GM18502 (cell line): ENCODE data around the gene PODNL1.

Experiments used
- ATAC-seq: cut with Tn5 transposase; IDR thresholded peaks from one replicate; pipeline ENCODE4 v1.9.1; 2021; ENCODE audit warnings: mild to moderate bottlenecking; ENCODE audit not compliant: unreplicated experiment, poor library complexity

The PODNL1 gene

DNA sequence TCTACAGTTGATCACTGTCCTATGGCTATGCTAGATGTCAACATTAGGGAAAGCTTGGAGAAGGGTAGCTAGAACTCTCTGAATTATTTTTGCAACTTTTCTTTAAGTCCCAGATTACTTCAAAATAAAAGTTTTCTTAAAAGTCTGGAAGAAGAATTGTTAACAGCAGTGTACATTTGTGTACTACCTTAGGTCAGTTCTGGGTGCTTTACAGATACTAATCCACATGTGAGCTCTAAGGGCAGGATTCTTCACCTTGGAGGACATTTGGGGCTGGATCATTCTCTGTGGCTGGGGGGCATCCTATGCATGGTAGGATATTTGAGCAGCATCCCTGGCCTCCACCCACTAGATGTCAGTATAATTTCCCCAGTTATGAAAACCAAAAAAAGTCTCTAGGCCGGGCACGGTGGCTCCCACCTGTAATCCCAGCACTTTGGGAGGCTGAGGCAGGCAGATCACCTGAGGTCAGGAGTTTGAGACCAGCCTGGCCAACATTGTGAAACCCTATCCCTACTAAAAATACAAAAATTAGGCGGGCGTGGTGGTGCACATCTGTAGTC lies 35.1 kb downstream of the PODNL1 start:
- ATAC-seq: no peak

DNA sequence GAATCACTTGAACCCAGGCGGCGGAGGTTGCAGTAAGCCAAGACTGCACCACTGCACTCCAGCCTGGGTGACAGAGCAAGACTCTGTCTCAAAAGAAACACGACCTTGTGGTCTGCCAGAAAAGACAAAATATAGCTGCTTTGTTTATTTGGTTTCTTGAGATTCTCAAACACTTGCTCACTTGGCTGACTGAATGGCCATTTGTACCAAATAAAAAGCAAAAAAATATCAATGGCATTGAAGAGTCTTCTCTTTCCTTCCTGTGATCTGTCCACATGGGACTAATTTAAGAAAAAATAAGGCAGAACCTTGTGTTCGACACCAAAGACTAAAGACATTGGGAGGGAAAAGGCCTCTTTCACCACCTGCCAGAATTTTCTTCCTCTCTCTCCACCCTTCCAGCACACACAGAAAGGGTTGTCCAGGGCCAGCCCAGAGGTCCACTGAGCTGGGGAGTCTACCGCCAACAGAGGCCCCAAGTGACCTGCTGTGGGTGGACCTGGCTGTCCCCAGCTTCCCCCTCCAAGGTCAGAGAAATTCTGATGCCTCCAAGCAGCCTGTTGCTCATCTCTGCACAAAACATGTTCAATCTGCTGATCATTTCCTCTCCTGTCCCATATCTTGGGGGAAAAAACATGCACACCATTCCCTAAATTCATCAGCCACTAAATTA lies 38.2 kb downstream of the PODNL1 start:
- no peak for ATAC-seq

- ATAC-seq: no peak
Measured at GRCh38 chr19:13899393-13899792, 38.8 kb downstream of the PODNL1 start.

DNA sequence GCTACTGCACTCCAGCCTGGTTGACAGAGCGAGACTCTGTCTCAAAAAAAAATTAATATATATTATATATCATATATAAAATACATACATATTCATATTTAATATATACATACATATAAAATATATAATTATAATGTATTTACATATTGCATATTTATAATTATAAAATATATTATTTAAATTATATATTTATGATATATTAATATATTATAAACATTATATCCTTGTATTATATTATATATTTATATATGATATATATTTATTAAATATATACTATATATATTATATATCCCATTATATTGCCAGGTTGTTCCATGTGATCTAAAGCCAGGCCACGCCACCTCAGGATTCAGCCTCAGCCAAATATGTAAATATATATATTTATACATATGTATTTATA lies 42.0 kb downstream of the PODNL1 start:
- no peak for ATAC-seq

GRCh38 chr19:13894552-13894951 lies 43.7 kb downstream of the PODNL1 start:
- no peak for ATAC-seq

DNA sequence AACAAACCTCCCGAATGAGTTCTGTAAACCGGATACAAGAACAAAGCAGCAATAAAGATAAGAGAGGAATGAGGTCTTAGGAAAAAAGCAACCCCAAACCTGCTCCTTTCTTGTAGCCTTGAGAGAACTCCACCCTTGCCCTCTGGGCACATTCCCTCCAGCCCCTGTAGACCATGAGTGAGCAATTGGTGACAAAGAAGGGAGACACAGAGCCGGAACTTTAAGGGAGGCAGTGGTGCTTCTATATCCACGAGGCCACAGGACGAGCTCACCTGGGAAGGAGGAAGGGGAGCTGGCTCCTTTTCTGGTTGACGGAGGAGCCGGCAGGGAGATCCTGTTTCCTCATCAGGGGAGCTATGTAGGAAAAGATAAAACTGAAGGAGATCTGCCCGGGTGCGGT lies 45.3 kb downstream of the PODNL1 start:
- no peak for ATAC-seq

GRCh38 chr19:13890136-13890535 lies 48.1 kb downstream of the PODNL1 start:
- ATAC-seq: no peak

DNA sequence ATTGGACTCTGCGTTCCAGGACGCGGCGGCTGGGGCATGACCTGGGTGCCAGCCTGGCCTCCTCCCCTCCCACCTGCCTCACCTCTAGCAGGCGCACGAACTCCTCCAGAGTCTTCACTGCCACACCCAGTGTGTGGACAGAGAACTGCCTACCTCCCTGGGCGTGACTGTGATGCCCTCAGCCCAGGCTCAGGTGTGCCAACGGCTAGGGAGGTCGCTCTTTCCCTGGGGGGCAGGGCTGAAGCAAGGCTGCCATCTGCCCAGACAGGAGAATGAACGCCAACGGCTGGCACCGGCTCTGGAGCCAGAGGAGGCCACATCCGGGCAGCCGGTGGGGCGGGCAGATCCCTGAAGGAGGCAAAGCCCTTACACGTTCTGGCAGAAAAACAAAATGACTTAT lies 49.9 kb downstream of the PODNL1 start:
- no peak for ATAC-seq

GRCh38 chr19:13887517-13887916 lies 50.7 kb downstream of the PODNL1 start:
- ATAC-seq: no peak

DNA sequence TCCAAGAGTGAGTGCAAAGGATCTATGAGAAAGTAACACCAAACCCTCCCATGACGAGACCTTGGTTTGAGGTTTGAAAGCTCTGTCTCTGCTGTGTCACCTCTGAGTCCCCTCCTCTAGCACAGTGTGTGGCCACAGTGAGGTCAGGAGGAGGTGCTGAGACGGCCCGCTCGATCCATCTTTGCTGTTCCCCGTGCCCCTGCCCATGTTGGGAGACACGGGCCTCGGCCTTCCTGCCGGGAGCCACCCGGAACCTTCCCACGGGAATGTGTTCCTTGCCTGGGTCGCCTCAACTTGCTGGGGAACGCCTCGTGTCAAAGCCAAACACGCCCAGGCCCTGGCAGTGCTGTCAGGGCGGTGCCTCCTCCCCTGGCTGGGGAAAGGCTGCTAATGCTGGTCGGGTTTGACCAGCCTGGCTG lies 51.2 kb downstream of the PODNL1 start:
- no peak for ATAC-seq

DNA sequence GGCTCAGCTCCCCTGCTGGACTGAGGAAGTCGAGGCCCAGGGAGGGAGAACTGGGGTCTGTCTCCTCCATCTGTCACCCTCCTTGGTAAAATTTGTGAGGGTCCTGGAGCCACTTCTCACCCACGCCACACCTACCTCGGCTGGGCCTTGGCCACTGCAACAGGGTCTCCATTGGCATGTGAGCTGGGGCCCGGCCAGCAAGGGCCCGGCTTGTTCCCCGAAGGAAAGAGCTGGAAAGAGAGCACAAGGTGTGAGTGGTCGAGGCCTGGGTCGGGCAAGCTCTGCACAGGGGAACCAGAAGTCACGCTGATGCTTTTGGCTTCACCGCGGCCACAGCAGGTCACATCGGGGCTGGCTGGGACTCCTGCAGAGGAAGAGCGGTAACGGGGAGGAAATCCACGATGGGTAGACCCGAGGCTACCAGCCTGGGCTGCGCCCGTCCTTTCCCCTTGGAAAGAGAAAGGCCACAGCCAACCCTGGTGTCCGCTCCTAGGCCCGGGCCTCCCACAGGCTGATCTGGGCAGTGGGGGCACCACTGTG lies 52.3 kb downstream of the PODNL1 start:
- no peak for ATAC-seq

- no peak for ATAC-seq
Measured at GRCh38 chr19:13884726-13885591, 53.3 kb downstream of the PODNL1 start.

GRCh38 chr19:13883516-13884064 lies 54.6 kb downstream of the PODNL1 start:
- no peak for ATAC-seq

- no peak for ATAC-seq
Measured at GRCh38 chr19:13882836-13883235, 55.4 kb downstream of the PODNL1 start.

- ATAC-seq: no peak
Measured at GRCh38 chr19:13882419-13882795, 55.8 kb downstream of the PODNL1 start.

DNA sequence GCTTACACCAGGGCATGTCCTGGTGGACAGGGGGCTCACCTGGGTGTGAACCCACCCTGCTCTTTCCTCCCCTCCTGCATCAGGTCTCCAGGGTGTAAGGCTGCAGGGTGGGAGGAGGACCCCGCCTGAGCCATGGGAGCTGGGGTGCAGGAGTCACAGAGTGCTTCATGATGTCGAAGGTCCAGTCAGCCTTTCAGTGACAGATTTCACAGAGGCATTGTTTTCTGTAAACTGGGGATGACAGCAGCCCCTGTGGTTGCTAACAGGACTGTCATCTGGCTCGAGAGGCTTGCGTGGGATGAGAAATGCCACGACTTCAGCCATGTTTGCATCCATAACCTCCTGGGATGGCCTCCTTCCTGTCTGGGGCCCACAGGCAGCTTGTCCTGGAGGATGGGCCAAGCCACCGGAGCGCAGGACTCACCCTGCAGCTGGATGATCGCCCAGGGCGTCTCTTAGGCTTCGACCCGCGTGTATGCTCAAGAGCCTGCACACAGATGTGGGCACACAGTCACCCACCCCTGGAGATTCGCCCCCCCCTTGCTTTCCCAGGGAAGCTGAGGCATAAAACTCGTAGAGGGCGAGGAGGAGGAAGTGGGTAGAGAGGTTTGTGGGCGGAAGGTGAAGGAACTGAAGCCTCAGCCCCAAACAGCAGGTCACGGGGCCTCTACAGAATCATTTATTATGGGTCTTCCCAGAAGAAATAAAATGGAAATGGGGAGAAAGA lies 56.4 kb downstream of the PODNL1 start:
- no peak for ATAC-seq

DNA sequence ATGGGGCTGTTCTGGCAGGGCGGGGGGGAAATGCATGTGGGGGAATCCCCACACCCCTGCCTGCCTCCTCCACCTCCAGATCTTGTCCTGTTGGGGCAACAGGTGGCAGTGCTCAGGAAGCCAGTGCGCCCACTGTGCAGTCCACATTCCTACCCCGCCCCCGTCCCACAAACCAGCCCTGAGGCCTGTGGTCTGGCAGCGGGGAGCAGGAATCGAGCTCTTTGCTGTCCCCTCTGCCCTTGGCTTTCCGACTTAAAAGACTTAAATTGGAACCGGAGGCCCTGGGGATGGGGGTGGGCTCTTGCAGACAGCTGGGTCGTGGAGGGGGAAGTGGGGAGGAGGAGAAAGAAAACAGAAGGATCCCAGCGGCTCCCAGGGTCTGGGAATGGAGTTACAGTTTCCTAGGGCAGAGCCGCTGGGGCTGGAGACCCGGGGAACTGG lies 56.9 kb downstream of the PODNL1 start:
- ATAC-seq: no peak
